Measurements from ENCODE around the gene SMIM3.

DNA sequence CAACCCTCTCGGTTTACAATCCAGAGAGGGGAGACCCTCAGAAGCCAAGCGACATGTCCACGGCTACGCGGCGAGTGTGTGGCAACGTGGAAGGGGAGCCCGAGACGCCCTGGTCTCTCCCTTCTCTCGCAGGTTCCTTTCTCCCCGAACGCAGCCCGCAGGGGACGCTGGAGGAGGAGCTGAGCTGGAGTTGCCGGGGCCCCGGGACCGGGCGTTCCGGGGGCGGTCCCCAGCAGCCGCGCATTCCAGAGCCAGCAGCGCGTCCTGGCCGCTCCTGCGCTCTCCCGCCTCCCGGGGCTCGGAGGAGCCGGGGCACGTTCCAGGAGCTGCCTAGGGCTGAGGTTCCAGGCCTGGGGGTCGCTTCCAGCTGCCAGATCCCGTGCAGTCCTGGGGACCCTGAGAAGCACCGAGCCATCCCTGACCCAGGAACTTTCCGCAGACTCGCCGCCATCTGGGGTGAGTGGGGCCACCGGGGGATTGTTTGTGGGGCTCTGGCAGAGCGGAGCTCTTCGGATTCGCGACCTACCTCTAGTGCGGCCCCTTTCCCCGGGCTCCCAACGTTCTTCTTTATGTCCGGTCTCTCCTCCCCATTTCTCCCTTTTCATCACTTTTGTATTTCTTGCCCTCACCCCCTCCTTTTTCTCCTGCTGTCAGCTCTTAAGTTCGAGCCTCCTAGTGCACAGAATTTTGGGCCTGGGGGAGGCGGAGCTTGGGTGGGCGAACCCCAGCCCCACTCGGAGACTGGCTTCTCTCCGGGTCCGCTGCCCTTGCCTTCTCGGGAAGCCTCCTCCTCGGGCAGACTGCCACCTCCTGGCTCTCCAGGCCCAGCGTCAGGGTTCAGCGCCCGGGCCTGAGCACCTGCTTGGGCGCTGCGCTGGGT is at the start of gene SMIM3:
- TF ChIP-seq, protein P1, sequence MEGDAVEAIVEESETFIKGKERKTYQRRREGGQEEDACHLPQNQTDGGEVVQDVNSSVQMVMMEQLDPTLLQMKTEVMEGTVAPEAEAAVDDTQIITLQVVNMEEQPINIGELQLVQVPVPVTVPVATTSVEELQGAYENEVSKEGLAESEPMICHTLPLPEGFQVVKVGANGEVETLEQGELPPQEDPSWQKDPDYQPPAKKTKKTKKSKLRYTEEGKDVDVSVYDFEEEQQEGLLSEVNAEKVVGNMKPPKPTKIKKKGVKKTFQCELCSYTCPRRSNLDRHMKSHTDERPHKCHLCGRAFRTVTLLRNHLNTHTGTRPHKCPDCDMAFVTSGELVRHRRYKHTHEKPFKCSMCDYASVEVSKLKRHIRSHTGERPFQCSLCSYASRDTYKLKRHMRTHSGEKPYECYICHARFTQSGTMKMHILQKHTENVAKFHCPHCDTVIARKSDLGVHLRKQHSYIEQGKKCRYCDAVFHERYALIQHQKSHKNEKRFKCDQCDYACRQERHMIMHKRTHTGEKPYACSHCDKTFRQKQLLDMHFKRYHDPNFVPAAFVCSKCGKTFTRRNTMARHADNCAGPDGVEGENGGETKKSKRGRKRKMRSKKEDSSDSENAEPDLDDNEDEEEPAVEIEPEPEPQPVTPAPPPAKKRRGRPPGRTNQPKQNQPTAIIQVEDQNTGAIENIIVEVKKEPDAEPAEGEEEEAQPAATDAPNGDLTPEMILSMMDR (IDR thresholded peaks at IDR 0.05), result peak in 3 of 4 experiments; percentile 21 to 70 (median 34)
- TF ChIP-seq POLR2A (IDR thresholded peaks at IDR 0.05) (peak; percentile 87 to 94), EP300 (IDR thresholded peaks at IDR 0.05) (no peak)

All from gastroesophageal sphincter (tissue), 3 donors.